Limb (tissue), 2 donors: Measurements from ENCODE around the gene TMEM256.

Source experiments
- DNase-seq, 2 donors: peaks; one replicate each; pipeline ENCODE4 v3.0.0-alpha.2; 2016; ENCODE audit errors: extremely low spot score in 2 of 2

The TMEM256 gene

GRCh38 chr17:7354262-7354843 is 49.5 kb downstream of the TMEM256 start:
- no peak for DNase-seq
